Large intestine (tissue), 3 donors: ENCODE results near the gene IRX3. TPM values are rescaled to one million over a fixed set of nuclear protein-coding genes. Genes with fewer than 3 reads are reported as not detected.

Source experiments
- DNase-seq, 2 donors: peaks; one replicate each; pipeline versions ENCODE4 v3.0.0 to v3.0.0-alpha.2; 2013
- H3K27ac ChIP-seq: one replicate; pipeline ENCODE4 v1.5.1; 2013; ENCODE audit warnings: low read length
- H3K27me3 ChIP-seq: 2 replicates; pipeline ENCODE4 v1.6.1; 2013; ENCODE audit warnings: low read length; ENCODE audit not compliant: control insufficient read depth, insufficient read depth
- H3K36me3 ChIP-seq: 2 replicates; pipeline ENCODE4 v1.6.1; 2013; ENCODE audit warnings: low read length; ENCODE audit not compliant: control insufficient read depth, insufficient read depth
- H3K4me1 ChIP-seq: one replicate; pipeline ENCODE4 v1.6.1; 2013; ENCODE audit warnings: low read length; ENCODE audit not compliant: control insufficient read depth, insufficient read depth
- H3K4me3 ChIP-seq: one replicate; pipeline ENCODE4 v1.5.1; 2013; ENCODE audit warnings: low read length
- H3K9me3 ChIP-seq: one replicate; pipeline ENCODE4 v1.6.1; 2013; ENCODE audit warnings: mild to moderate bottlenecking, low read depth, low read length, moderate library complexity; ENCODE audit not compliant: control insufficient read depth
- WGBS: methylation state at CpG from one replicate; pipeline ENCODE4 v1.1.5; 2013; ENCODE audit warnings: low lambda C conversion rate; ENCODE audit not compliant: insufficient coverage; 5-methylcytosine and 5-hydroxymethylcytosine counted together
- polyA plus RNA-seq: library from polyadenylated mRNA; unstranded; fragments of 120-200 nt; gene quantifications from one replicate; pipeline ENCODE4 v1.2.1, GENCODE V29; 2013

Gene IRX3
- polyA plus RNA-seq, 1 donor: 0.28 TPM

DNA sequence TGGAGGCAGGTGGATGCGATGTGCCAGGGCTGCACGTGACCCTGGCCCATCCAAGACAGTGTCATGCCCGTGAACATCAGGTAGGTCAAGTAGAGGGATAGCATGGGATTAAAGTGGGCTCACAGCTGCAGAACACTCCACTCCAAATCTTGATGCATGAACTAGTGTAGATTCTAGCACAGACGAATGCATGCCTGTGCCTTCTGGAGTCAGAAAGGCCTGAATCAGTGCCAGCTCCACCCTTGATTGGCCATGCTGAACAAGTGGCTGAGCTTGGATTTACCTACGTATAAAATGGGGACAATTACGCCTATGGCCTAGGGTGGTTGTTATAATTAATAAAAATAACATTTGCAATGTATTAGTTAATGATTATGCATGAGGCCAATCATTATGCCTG, 10.6 kb downstream of the IRX3 start:
- DNase-seq: no peak
- H3K36me3 ChIP-seq: no peaks in the 10 kb centered on the region
- H3K4me1 ChIP-seq: no peaks in the 10 kb centered on the region
- H3K9me3 ChIP-seq: no peaks in the 10 kb centered on the region
- no peak overlapping the region for H3K27ac ChIP-seq
- WGBS: 100% methylated on average over 1 of the region's 6 CpGs
- peaks cover 36% of the 10 kb centered on the region for H3K27me3 ChIP-seq
- no peak overlapping the region for H3K4me3 ChIP-seq

- Histone ChIP-seq H3K4me3 (no peak overlapping the region), H3K27ac (no peak overlapping the region), H3K4me1 (no peaks in the 10 kb centered on the region), H3K36me3 (no peaks in the 10 kb centered on the region), H3K27me3 (peaks cover 14% of the 10 kb centered on the region), H3K9me3 (no peaks in the 10 kb centered on the region)
- DNase-seq: no peak
- WGBS: 100% methylated on average over 1 of the region's 4 CpGs
Measured at GRCh38 chr16:54273566-54273965, 13.0 kb downstream of the IRX3 start.

DNA sequence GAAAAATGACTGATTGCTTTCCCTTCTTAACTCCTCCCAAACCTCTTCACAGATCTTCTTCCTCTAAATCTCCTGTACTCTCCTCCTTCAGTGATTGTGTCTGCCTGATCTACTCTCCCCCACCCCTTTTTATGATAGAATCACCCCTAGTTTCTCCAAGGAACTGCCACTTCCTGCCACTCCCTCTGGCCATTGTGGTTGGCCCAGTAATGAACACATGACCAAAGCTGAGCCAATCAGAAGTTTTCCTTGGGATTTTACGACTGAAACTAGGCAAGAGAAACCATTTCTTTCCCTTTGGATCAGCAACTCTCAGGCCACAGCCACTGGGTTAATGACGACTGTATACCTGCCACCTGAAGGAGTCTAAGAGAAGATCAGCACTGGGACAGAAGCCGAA, 15.9 kb downstream of the IRX3 start:
- no peak overlapping the region for H3K4me3 ChIP-seq

GRCh38 chr16:54269461-54269860, 17.1 kb downstream of the IRX3 start:
- H3K9me3 ChIP-seq: no peaks in the 10 kb centered on the region
- no peak for DNase-seq
- H3K36me3 ChIP-seq: no peaks in the 10 kb centered on the region
- H3K4me3 ChIP-seq: no peak overlapping the region
- peaks cover 7% of the 10 kb centered on the region for H3K27me3 ChIP-seq
- no peak overlapping the region for H3K27ac ChIP-seq
- H3K4me1 ChIP-seq: no peaks in the 10 kb centered on the region

More for the DNA sequence above, 15.9 kb downstream of the IRX3 start:
- no peak for DNase-seq
- H3K27ac ChIP-seq: no peak overlapping the region
- H3K4me1 ChIP-seq: no peaks in the 10 kb centered on the region
- H3K36me3 ChIP-seq: no peaks in the 10 kb centered on the region
- no peaks in the 10 kb centered on the region for H3K9me3 ChIP-seq
- peaks cover 7% of the 10 kb centered on the region for H3K27me3 ChIP-seq
- WGBS: no CpG with 5 or more reads among the region's 3 CpGs

DNA sequence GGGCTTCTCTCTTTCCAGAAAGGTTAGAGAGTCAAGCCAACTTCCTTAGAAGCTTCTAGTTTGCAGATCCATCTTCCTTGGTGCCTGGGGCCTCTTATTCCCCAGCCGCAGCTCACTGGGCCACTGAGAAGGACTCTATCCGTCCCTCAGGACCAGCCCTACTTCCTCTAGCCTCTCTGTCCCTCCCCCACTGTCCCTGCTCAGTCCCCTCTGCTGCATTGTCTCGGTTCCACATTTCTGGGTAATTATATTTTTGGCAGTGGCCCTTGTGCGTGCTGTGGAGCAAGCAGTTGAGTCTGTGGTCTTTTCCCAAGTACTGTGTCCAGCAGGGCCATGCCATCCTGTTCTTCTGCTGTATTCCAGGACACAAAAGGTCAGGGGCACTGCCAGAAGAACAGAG, 17.8 kb downstream of the IRX3 start:
- Histone ChIP-seq H3K27ac (no peak overlapping the region), H3K36me3 (no peaks in the 10 kb centered on the region), H3K4me1 (no peaks in the 10 kb centered on the region), H3K9me3 (no peaks in the 10 kb centered on the region), H3K27me3 (peaks cover 7% of the 10 kb centered on the region), H3K4me3 (no peak overlapping the region)
- WGBS: no CpG with 5 or more reads among the region's 4 CpGs
- DNase-seq: no peak

DNA sequence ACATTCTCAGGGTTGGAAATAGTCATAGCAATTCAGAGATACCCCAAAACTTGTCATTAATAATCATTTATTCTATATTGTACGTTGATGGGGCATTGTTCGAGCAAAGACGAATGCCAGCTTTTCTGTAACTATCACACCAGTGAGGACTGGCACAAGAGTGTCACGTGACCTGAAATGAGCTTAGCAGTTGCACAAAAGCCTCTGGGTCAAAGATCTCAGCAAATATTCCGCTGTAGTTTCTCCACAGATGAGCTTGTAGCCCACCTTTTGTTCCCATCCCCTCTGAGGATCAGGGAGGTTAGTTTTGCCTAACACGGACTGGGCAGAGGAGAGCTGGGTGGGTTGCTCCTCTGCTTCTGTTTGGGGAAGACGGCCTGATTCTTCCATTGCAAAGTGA, 18.2 kb downstream of the IRX3 start:
- H3K36me3 ChIP-seq: no peaks in the 10 kb centered on the region
- peaks cover 7% of the 10 kb centered on the region for H3K27me3 ChIP-seq
- no peak overlapping the region for H3K27ac ChIP-seq
- no peak for DNase-seq
- no peaks in the 10 kb centered on the region for H3K4me1 ChIP-seq
- no peaks in the 10 kb centered on the region for H3K9me3 ChIP-seq
- WGBS: 88% methylated on average over 3 of the region's 7 CpGs
- H3K4me3 ChIP-seq: no peak overlapping the region

DNA sequence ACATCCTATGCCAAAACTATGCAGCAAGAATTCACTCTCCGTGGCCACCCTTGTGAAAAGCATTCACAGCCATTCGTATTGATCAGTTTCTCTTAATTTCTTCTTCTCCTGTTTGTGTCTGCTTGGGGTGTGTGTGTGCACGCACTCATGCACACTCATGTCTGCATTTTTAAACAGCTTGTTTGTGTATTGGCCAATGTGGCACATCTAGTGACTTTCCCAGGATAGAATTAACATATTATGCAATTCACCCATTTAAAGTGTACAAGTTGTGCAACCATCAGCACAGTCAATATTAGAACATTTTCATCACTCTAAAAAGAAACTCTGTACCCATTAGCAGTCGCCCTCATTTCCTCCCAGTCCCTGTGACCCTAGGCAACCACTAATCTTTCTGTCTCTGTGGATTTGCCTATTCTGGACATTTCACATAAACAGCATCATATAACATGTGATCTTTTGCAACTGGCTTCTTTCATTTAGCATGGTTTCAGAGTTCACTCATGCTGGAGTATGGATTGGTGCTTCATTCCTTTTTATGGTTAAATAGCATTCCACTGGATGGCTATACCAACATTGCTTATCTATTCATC, 20.1 kb downstream of the IRX3 start:
- Histone ChIP-seq H3K27ac (no peak overlapping the region), H3K27me3 (peaks cover under 1% of the 10 kb centered on the region), H3K36me3 (no peaks in the 10 kb centered on the region), H3K4me3 (no peak overlapping the region), H3K9me3 (no peaks in the 10 kb centered on the region), H3K4me1 (no peaks in the 10 kb centered on the region)
- no peak for DNase-seq
- no CpG with 5 or more reads among the region's 4 CpGs for WGBS

GRCh38 chr16:54265575-54266107, 20.9 kb downstream of the IRX3 start:
- H3K36me3 ChIP-seq: no peaks in the 10 kb centered on the region
- no peaks in the 10 kb centered on the region for H3K4me1 ChIP-seq
- H3K4me3 ChIP-seq: no peak overlapping the region
- no peaks in the 10 kb centered on the region for H3K9me3 ChIP-seq
- DNase-seq: no peak
- H3K27ac ChIP-seq: no peak overlapping the region
- H3K27me3 ChIP-seq: no peaks in the 10 kb centered on the region
- no CpG with 5 or more reads among the region's 7 CpGs for WGBS

GRCh38 chr16:54253118-54253517, 33.5 kb downstream of the IRX3 start:
- H3K9me3 ChIP-seq: no peaks in the 10 kb centered on the region
- no peaks in the 10 kb centered on the region for H3K4me1 ChIP-seq
- H3K36me3 ChIP-seq: no peaks in the 10 kb centered on the region
- H3K4me3 ChIP-seq: no peak overlapping the region
- H3K27ac ChIP-seq: no peak overlapping the region
- no peak for DNase-seq
- no CpG with 5 or more reads among the region's 7 CpGs for WGBS
- peaks cover 13% of the 10 kb centered on the region for H3K27me3 ChIP-seq

DNA sequence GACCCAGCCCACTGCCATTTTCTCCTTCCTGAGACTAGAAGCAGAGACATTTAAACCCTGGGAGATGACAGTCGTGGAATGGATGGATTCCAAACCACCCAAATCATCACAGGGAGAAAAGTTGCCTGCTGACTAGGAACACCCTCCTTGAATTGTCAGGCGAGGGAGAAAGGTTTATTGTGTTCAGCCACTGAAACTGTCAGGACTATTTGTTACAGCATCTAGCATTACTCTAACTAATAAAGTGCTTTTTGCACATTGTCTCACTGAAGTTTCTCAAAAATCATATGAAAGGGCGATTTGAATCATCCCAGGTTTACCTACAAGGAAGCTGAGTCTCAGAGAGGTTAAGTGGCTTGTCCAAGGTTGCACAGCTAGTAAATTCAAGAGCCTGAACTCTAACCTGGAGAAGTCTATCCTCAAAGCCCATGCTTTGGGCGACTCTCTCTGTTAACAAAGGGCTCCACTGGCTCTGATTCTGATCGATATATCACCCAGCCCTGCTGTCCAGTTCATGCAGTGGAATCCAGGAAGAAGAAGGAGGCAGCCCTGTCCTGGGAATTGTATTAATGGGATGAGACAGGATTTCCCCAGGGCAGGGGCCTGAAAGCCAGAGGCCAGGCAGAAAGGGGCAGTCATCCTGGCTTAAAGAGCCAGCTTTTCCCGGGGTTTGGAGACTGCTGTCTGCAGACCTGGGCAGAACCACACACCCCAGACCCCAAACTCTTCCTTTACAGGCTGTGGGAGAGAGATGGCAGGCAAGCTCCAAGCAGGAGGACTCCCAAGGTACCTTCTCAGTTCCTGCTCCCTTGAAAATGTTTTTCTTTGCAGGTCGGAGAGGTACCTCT, 37.5 kb downstream of the IRX3 start:
- 63% methylated on average over 2 of the region's 7 CpGs for WGBS
- Histone ChIP-seq H3K4me1 (no peaks in the 10 kb centered on the region), H3K27ac (no peak overlapping the region), H3K4me3 (no peak overlapping the region), H3K27me3 (peaks cover 14% of the 10 kb centered on the region), H3K36me3 (no peaks in the 10 kb centered on the region), H3K9me3 (no peaks in the 10 kb centered on the region)
- DNase-seq: no peak
